DMS79 (cell line): ENCODE results near the gene TRIM54.
A peak's percentile ranks its signal among the peaks of the same experiment; 100 is the strongest.
"Not testable (repeated sequence)": the region's sequence is repeated elsewhere in the genome, so short reads cannot be mapped to it uniquely, and the experiment has no call there.

Source experiments
- DNase-seq: peaks from one replicate; lab custom pipeline; 2025; lab: John Stamatoyannopoulos, UW

Gene TRIM54

DNA sequence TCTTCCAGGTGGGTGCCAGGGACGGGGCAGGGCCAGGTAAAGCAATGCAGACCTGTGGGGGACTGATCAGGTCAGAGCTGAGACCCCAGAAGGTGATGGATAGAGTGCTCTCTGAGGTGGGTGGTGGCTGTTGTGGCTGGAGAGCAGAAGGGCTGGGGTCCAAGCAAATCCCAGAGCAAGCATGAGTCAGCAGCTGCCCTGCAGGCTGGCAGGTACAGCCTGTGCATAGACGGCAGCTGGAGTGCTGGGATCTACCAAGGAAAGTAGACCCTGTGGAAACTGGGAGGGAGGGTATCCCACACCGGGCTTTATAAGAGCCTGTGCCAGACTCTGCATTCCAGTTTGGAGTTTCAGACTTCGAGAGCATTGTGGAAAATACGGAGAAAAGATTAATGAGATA, 663 bp downstream of the TRIM54 start:
- DNase-seq, result no peak

DNA sequence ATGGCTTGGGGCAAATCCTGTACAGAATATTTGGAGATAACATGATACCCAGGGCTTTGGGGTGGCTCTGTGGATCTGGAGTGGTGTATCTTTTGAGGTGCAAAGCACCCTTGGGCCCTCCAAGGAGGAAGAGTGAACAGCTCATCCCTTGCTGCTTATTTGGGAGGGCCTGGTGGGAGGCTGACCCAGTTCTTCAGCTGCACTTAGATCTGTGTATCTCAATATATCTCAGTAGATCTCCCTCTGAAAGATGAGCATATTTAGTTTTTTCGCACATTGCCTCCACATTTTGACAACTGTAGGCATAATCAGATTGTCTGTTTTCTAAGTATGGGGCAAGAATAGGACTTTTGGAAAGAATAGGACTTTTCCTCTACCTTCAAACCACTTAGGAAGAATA, 2.8 kb downstream of the TRIM54 start:
- no peak for DNase-seq

DNA sequence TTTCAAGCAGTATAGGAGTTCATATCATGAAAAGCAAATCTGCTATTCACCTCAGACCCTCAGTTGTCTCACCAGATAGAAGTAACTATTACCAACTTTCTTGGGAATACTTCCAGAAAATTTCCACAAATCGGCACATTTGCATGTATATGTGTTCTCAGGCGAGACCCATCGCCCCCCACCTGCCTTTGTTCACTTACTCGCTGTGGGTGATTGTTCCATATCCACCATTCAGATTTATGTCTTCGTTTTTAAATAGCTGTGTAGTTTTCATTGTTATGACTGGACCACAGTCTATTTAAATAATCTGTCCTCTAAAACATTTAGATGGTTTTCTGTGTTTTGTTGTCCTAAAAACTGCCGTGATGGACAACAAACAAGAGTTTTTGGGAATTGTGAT, 3.3 kb downstream of the TRIM54 start:
- DNase-seq, result no peak

- DNase-seq, result no peak
Observed at GRCh38 chr2:27288610-27289009, 6.4 kb downstream of the TRIM54 start.

DNA sequence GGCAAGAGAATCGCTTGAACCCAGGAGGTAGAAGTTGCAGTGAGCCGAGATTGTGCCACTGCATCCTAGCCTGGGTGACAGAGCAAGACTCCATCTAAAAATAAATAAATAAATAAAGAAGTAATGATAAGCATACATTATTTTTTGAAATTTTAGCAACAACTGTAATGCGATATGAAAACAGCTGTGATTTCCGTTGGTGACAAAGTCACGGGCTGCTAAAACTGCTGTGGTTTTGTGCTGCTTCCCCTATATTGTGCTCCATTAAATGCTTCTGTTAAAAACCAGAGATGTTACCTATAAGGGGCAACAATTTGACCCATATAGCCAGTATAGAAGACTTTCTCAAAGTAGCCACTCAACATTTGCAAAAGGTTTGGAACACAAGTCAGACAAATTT, 8.3 kb downstream of the TRIM54 start:
- no peak for DNase-seq

DNA sequence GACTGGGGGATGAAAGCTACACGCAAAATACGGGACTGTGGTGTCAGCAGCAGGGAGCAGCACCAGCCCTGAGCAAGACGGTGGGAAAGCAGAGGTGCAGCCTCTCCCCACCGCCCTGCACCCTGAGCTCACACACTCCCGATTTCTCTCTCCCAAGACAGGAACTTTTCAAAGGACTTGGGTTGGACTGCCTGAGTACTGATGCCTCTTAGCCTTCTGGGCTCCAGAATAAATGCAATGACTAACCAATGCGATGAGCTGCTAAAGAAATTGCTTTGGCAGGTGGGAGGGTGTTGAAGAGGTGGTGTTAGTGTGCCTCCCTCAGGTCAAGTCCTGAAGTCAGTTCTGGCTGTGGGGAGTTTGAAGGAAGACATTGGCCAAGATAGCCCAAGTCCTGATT, 9.6 kb downstream of the TRIM54 start:
- no peak for DNase-seq

GRCh38 chr2:27294928-27295327, 12.7 kb downstream of the TRIM54 start:
- DNase-seq, result no peak

GRCh38 chr2:27296481-27296880, 14.3 kb downstream of the TRIM54 start:
- no peak for DNase-seq

GRCh38 chr2:27297195-27297594, 15.0 kb downstream of the TRIM54 start:
- no peak for DNase-seq

- peak; percentile 17 for DNase-seq
Observed at GRCh38 chr2:27298391-27299080, 16.3 kb downstream of the TRIM54 start.

GRCh38 chr2:27300606-27301005, 18.4 kb downstream of the TRIM54 start:
- not testable (repeated sequence) for DNase-seq

- peak; percentile 54 for DNase-seq
Observed at GRCh38 chr2:27303093-27304025, 21.1 kb downstream of the TRIM54 start.

GRCh38 chr2:27304488-27305240, 22.4 kb downstream of the TRIM54 start:
- DNase-seq, result no peak

- DNase-seq, result no peak
Observed at GRCh38 chr2:27305516-27305915, 23.3 kb downstream of the TRIM54 start.

- no peak for DNase-seq
Observed at GRCh38 chr2:27306136-27306535, 23.9 kb downstream of the TRIM54 start.

DNA sequence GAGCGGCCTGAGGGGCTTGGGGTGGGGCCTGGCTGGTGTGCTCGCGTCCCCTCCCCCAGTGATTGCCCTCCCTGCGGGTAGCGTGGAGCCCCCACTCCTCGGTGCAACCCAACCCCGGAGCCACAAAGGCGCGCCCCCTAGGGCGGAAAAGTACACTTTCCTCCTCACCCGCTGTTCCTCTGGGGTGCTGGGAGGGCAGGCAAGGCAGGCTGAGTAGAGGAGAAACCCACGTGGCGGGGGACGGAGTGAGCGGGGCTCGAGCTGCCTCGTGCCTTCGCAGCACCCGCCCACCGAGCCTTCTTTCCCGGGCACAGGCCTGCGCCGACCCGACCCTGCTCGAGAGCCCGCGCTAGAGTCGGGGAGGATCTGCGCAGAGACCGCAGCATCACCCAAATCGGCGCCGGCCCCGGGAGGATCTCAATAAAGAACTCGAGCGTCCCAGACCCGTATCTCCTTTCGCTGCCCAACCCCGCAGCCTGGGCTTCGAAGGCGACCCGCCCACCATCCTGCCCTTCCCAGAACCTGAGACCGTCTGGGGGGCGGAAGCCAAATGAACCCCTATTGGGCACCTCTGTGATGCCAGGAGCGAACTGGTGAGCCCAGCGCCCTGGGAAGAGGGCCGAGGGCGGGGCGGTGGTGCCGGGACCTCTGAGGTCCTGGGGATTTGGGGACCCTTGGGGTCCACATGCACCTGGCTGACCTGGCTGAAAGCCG, 24.5 kb downstream of the TRIM54 start:
- no peak for DNase-seq

GRCh38 chr2:27307287-27307544, 25.0 kb downstream of the TRIM54 start:
- no peak for DNase-seq

DNA sequence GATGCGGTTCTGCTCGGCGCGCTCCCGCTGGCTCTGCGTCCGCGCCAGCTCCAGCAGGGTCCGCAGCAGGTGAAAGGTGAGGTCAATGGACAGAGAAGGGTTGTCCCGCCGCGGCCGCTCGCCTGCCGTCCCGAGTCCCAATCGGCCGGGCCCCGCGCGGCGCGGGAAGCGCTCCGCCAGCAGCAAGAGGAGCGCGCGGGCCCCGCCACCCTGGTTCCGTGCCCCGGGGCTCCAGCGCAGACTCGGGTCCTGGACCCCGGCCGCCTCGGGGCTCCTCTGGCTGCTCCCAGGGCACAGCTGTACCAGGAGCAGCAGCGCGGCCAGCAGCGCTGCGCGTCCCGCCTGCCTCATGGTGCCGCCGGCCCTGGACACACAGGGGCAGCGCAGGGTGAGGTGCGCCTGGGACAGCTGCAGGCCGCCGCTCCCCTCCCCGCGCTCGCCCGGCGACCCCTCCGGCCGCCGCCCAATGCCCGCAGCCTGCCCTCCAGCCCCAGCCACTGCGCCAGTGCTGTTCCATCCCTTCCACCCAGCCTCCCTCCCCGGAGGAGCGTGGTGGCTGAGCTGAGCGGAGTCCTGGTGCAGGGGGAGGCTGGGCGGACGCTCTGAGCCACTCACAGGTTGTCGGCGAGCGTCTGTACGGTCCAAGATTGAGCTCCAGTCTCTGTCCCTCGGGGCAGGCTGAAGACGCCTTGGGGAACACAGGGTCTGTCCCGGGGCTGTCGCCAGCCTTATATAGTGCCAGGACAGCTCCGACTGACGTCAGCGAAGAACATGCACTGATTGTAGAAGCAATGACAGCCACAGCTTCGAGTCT, 25.5 kb downstream of the TRIM54 start:
- DNase-seq, result no peak

- no peak for DNase-seq
Observed at GRCh38 chr2:27308359-27308881, 26.2 kb downstream of the TRIM54 start, which contains the start of gene UCN. Gene UCN (minus strand): TSS chr2:27308445. CDS start chr2:27307895, 550 bp downstream.

- no peak for DNase-seq
Observed at GRCh38 chr2:27309651-27310050, 27.4 kb downstream of the TRIM54 start.

GRCh38 chr2:27312152-27312551, 29.9 kb downstream of the TRIM54 start:
- DNase-seq, result no peak
